CD4-positive, alpha-beta T cell treated with Interleukin-4 for 1 hour (primary cell): ENCODE measurements around the gene FAAP100.

Experiments
- DNase-seq, 2 donors: peaks; one replicate each; pipeline ENCODE4 v3.0.0-alpha.2; 2020 to 2022

Gene FAAP100

DNA sequence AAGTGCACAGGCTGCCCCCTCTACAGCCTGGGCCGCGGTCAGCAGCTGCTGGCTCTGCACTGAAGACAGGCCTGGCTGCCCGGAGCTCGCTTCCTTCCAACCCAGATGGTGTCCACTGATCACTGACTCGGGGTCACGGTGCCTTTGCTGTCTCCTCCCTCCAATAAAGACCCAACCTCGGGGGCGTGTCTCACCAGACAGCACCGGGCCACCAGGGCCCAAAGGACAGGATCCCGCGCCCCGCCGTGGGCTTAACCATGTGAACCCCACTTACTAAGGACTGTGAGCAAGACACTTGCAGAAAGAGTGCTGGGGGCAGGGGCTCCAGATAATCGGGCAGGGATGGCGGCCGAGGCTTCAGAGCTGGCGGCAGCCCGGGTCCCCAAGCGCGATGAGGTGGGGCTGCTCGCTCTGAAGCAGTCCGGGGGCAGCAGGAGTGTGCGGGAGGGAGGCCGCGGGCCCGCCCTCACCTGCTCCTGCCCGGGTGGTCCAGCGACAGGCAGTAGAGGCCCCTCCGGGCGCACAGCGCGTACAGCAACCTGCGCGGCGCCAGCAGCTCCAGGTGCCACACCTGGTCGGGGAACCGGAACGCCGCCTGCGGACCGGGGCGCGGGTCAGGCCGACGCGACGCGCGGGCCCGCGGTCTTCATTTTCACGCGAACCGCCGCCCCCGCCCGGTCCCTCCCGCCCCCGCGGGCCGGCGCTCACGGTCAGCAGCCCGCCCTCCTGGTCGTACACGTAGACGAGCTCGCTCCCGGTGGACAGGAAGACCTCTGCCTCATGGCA, 502 bp downstream of the FAAP100 start:
- no peak for DNase-seq

DNA sequence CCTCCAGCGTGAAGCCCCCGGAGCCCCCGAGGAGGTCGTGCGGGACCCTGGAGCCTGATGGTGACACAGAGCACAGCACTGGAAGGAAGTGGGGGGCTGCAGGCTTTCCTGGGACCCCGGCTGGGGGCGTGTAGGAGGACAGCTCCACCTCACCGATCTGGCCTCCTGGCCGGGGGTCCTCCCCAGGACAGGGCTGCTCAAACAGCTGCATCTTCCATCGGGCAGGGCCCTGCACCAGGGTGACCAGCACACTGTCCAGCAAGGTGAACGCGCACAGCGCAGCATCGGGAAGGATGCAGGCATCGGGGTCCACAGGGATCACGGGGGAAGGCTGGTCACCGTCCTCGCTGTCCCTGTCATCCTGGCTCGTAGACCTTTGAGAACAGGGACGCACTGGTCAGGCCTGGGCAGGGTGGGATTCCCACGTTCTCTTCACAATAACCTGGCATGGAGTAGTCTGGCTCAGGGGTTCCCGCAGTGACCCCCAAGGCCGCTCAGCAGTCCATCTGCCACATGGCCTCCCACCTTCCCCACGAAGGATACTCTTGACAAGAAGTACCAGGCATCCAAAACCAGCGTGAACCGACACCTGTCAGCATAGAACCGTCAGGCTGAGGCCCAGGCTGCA, 1.2 kb downstream of the FAAP100 start:
- DNase-seq, result no peak

DNA sequence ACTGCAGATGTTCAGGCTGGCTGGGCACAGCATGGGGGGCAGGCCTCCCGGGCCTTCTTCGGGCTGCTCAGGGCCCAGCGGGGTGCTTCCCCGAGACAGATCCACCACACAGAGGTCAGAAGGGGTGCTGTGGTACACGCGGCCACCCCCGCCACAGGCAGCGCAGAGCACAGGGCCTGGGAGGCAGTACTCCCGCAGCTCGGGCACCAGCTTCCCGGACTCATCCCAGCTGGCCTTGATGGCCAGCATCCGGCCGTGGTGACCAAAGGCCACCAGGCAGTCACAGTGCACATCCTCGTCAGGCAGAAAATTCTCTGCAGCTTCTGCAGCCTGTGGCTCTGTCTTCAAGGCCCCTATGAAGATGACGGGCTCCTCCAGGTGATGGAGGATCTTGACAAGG, 1.9 kb downstream of the FAAP100 start:
- no peak for DNase-seq

DNA sequence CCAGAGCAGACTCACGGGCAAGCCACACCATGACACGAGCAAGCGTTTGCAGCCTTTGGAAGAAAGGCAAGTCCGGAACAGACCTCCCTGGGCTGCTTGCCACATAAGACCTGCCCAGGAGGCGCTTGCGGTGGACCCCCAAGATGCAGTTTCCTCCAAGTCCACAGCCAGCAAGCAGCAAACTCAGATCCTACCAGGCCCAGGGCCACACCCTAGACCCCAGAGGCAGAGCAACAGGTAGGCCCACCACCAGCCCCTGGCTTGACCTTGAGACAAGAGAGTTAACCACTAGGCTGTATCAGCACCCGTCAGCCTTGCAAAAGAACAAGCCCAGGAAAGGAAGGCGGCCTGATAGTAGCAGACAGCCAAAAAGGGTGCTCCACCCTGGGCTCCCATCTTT, 2.3 kb downstream of the FAAP100 start:
- DNase-seq, result no peak

DNA sequence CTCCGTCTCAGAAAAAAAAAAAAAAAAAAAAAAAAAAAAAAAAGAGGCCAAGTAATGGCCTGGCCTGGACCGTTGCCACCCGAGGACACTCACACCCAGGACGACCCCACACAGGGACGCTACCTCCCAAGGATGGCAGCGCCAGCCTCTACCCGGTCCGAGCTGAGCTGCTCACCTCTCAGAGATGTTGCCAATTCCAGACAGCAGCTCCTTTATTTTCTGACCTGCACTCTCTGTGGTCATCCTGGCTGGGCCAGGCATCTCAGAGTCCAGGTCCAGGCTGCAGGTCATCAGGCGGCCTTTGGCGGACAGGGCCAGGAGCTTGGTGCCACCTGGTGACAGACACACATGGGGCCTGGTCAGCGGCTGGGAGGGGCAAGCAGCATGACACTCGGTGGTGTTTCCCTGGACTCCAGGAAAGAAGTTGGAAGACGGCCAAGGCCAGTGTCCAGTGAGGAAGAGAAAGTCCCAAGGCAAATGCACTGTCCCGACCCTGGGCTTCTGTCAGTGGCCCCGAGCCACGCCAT, 3.1 kb downstream of the FAAP100 start:
- no peak for DNase-seq

DNA sequence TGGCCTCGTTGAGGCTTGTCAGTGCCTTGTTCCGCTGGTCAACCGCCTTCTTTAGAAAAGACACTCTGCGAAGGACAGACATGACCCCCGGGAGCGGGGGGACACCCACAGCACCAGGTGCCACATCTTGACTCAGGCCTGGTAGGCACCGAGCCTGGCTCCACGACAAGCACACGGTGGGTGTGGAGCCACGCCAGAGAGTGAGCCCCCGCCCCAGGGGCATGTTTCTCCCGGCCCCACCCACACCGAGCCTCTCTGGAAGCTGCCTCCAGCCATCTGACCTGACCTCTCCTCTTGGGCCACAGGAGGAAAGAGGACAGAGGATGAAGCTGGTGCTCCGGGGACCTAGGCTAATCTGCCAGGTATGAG, 4.6 kb downstream of the FAAP100 start:
- DNase-seq, result no peak

DNA sequence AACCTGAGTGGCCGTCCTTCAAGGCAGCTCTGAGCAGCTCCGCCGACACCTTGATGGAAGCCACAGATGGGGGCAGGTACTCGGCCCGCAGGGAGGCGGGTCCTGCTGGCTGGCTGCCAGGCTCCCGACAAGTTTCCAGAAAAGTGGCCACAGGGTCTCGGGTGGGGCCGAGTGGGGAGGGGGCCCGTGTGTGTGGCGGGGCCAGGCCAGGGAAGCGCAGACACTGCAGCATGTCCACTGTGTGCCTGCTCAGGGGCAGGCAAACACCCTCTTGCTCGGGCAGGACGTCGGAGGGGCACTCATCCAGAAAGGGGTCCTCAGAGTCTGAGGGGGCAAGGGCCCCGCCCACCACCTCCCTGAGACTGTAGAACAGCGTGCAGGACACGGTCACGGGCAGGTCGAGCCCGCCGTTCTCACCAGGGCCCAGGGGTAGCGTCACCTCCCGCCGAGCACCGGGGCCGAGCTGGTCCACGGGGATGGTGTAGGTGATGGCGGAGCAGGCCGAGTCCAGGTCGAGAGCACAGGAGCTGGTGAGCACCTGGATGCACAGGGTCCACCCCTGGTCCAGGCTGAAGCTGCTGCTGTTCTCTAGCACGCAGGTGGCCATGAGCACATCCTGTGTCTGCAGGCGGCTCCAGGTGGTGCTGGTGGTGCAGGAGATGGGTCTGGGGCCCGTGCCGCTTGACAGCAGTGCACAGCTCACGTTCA, 5.1 kb downstream of the FAAP100 start:
- DNase-seq, result no peak

DNA sequence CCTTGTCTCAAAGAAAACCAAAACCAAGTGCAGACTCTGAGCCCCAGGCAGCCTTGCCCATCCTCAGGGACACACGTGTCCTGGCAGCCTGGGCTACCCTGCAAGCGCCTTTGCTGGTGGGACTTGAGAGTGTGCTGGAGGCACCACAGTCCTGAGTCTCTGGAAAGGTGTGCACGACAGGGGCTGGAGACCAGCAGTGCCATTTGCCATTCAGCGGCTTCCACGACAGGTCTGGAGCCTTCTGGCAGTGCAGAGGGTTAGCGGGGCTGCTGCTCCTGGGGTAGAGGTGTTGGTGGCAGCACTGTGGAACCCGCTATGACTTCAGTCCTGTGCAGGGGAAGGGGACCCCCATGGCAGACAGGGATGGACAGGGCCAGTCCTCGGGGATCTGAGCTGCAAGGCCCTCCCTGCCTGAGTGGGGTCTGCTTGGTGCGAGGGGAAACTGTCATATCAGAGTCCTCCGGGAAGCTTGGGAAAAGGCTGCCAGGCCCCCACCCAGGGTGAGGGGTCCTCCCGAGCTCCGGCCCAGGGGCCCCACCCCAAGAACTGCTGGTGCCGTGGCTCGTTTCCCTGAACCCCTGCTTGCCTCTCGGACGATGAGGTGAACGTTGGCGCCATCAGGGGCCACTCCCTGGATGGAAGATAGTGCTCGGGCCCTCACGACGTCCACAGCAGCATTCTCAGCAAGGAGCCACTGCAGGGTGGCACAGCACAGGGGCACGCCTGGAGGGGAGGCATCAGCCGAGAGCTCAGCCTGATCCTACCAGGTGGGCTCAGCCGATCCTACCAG, 6.8 kb downstream of the FAAP100 start:
- no peak for DNase-seq

DNA sequence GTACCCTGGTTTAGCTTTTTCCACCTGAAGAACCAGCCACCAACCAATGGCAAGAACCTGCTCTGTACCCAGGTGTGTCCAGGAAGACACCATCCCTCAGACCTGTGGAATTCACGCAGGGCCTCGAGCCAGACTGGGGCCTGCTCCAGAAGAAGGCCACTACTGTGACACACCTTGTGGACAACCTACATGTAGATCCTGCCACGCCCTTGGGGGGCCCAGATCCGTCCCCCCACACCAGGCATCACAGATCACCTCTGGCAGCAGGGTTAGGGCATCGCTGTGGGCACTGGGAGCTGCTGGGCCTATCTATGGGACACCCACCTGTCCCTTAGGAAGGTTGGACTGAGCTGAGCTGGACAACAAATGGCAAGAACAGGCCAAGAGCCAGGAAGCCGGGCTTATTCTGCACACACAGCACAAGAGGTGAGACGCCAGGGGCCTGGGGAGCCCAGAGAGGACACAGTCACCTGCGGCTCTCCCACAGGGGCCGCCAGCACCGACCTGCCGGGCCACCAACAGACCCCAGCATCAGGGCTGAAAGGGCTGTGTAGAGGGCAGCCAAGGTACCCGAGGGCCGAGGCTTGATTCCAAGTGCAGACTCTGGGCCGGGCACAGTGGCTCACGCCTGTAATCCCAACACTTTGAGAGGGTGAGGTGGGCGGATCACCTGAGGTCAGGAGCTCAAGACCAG, 7.7 kb downstream of the FAAP100 start:
- no peak for DNase-seq

DNA sequence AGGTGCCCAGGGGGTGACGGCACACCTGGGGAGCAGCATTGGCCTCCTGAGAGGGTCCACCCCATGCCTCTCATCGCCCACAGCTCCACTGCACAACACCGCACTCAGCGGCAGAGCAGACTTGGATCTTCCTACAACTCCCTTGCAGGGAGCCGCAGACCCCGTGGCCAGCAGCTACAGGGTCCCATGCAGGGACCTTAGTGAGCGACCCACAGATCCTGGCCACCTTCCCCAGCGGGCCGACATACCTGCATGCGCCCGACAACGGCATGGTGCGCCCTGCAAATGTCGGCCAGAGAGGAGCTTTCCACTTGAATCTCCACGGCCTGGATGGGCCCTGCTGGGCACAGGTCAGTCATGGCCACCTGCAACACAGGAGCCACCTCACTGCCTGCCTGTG, 8.4 kb downstream of the FAAP100 start:
- DNase-seq, result no peak

DNA sequence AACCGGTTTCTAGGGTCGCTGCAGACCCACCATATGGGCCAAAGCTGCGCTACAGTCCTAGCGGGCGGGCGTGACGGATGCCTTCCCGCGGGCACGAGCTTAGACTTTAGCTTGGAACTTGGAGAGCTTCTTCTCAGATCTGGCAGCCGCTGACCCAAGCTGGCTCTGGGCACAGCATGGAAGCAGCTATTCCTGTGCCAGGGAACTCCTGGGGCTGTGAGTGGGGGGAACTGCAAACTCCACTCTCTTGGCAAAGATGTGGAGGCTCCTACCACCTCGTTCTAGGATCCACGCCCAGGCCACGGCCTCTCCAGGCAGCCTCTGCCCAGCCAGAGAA, 8.8 kb downstream of the FAAP100 start:
- no peak for DNase-seq

DNA sequence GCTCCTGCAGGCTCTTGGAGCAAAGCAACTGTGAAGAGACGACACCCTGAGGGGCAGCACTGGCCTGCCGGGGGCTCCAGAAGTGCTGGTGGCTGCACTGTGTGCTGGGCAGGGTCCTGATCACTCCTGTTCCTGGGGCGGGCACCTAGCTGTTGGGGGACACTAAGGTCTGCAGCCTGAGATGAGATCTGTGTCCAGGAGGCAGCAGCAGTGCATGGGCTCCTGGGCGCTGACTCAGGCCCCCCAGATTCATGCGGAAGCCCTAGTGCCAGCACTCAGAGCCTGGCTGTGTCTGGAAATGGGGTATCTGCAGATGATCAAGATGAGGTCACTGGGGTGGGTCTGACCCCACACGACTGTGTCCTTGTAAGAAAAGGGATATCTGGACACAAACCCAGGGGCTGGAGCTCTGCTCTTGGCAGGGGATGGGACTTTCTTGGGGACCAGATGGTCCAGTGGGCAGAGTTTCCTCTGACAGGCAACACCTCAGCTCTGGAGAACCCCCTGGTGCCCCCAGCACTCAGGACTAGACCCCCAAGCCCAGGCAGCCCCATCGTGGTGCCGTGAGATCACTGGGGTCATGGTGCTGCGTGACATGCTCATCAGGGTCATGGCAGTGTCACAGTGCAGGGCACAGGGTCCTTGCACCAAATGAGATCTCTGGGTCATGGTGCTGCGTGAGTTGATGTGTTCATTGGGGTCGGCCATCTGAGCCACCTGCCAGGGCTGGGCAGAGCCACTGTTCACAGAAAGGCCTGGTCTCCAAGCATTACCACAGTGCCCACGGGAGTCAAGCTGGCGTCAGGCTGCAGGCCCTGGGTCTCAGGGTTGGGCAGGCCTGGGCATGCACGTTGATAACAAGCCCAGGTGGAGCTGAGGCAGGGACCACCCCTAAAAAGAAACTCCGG, 9.5 kb downstream of the FAAP100 start:
- no peak for DNase-seq

DNA sequence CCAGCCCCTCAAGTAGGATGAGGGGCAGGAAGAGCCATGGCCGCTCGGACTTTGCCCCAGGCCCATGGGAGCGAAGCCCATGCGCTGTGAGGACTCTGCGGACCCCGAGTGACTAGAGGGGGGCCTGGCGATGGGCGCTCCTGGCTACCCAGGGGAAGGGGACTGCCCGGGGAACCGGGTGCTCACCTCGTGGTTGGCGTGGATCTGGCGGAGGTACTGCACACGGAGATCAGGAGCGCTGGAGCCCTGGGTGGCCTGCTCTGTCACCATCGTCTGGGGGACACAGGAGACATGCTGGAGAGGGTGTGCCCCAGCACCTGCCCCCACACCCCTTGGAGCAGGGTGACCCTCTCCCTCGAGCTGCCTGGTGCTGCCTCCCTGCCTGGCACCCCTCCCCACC, 11.0 kb downstream of the FAAP100 start:
- no peak for DNase-seq

DNA sequence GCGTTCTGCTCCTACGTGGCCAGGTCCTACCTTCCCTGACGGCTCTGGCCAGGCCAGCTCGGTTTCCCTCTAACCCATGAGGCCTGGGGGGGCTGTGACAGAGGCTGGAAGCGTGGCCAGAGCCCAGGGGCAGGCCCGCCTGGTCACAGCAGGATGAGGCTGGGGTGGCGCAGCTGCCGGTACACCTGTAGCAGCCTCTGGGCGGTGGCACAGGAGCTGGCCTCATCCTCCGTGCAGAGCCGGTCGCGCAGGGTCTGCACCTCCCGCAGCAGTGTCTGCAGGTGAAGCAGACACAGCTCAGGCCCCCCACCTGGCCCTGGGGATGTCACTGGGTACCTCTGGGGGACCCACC, 11.5 kb downstream of the FAAP100 start:
- DNase-seq, result no peak

DNA sequence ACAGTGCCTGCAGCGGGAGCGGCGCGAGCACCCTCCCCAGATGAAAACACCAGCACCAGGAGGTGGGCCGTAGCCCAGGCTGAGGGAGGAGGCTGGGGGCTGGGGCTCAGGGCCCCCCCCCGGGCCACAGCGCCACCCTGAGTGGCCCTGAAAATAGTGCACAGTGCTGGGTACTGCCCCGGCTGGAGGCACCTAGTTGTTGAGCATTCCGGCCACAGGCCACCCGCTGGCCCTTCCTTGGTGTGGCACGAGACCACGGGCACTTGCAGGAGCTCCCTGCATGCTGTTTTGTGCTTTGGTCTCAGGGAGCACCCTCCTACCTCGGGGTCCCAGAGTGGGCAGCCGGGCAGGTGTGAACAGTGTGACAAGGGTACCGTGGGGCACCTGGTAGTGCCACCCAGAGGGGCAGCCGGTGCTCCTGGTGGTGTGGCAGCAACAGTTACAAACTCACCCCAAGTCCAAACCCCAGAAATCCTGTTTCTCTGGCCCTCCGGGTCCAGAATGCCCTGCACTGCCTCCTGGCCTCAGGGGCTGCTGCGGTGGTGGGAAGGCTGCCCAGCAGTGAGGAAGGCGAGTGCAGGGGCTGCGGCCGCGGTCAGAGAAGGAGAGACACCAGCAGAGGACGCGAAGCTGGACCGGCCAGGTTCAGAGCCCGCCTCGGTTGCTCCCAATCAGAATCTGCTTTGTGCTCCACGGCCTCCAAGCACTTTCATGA, 12.0 kb downstream of the FAAP100 start:
- no peak for DNase-seq

DNA sequence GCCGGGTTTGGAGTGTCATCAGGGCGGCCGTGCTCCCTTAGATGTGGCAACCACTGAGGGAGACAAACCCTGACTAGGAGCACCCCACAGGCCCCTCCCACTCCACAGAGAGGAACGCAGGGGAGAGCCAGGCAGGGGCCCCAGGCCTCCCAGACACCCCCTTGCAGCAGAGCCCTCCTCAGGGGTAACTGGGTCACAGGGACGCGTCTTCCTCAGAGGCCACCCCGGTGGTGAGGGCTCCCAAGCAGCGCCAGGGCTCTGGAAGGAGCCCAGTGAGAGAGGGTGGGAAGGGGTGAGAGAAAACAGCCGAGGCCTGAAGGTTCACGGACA, 12.6 kb downstream of the FAAP100 start:
- DNase-seq, result no peak

DNA sequence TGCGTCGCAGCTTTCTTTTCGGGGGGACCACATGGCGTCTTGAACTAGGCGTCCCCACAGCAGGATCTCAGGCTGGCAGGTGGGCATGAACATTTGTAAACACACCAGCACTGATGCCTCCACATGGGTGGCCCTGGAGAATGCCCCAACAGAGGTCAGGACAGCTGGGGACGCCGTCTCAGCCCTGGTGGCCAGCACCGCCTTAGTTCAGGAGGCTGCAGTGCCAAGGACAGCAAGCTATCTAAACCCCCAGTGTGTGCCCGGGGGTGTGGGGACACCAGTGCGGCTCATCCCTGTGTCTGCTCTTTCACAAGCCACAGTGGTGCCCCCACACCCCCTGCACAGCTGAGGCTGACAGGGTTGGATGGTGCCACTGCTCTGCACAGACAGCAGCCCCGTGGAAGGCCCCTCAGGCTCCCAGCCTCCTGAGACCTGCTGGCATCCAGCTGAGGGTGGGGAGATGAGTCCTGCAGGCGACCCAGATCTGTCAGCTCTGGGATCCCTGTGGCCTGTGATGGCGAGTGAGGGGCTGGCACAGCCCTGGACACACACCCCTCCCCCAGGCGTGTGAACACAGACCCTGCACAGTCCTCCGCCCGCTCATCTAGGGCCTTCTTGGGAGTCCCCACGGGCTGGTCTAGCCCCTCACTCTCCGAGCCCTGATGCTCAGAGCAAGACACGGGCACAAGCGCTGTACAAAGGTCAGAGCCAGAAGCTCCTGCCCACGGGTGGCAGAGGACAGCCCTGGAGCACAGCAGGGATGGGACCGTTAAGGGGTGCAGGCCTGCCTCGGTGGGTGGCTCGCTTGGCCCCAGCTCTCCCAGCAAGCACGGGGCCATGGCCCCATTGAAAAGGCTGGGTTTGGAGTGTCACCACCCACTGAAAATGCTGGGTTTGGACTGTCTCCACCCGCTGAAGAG, 13.2 kb downstream of the FAAP100 start:
- DNase-seq, result no peak

DNA sequence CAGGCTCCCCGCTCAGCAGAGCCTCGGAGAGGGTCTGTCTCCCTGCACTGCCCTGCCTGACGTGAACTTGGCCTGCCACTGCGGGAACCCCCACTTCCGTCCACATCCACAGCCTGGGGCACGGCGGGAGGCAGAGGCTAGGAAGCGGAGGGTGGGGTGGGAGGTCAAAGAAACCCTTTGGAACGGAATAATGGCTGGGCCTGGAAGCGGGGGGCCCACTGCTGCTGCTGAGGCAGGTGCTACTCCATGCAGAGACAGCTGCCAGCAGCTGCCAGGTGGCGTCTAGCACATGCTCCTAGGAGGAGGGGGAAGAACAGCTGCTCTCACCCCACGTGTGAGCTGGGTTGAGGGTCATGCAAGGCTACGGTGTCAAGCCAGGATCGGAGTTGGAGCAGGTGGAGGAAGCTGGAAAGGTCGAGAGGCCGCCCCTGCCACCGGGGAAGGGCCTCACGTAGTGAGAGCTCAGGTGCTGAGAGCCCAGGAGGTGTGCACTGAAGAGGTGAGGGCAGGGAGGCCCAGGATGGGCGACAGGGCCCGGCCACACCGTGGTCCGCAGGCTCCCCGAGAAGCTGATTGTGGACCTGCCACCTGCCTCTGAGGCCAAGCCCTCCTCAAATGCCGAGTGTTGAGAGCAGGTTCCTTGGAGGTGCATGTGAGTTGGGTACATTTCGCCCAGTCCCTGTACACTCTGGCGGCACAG, 14.1 kb downstream of the FAAP100 start:
- no peak for DNase-seq

DNA sequence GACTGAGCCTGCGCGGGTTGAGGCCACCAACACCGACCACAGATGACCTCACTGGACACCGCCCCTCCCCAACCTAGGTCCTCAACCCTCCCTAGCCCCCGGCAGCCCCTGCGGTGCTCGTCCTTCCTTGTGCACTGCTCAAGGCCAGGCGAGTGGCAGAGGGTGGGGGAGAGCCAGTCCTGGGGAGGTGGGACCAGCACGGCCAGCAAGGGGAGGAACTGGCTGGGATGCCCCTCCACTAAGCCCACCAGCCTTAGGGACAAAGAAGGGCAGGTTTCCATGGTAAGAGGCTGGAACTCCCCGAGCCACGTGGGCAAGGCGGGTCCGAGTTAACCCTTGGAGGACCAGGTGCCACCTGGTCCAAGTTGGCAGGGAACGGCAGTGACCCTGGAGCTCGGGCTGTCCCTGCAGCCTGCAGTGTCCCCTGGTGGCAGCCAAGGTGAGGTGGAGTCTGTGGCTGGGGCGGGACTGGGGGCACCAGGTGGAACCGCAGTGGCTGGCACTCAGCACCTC, 14.8 kb downstream of the FAAP100 start:
- DNase-seq, result peak; percentile 36 to 60
